Erythroblast (primary cell): ENCODE measurements around the gene TNFSF15.

Experiments used
- GATA1 ChIP-seq: IDR thresholded peaks from 2 replicates; pipeline ENCODE4 v1.6.1; 2011; ENCODE audit warnings: low read depth, mild to moderate bottlenecking, control low read depth, low read length, moderate library complexity
- POLR2A ChIP-seq: IDR thresholded peaks from 2 replicates; pipeline ENCODE4 v1.6.1; 2011; ENCODE audit warnings: mild to moderate bottlenecking, low read length

- TF ChIP-seq POLR2A = no peak
- no peak for TF ChIP-seq GATA1
These were observed 16.9 kb upstream of the TNFSF15 start for GRCh38 chr9:114822708-114823107.
